Smooth muscle cell of the pulmonary artery (primary cell): ENCODE data around the gene FAM199X. TPM values are rescaled to one million over a fixed set of nuclear protein-coding genes. Genes with fewer than 3 reads are reported as not detected.

Experiments used
- total RNA-seq: library from RNA; depleted of rRNA; stranded (reverse); fragments of >200 nt; gene quantifications from 2 replicates; pipeline ENCODE4 v1.2.3, GENCODE V29; 2014

The FAM199X gene
- 19.5 and 22.0 TPM in 2 replicates for total RNA-seq

DNA sequence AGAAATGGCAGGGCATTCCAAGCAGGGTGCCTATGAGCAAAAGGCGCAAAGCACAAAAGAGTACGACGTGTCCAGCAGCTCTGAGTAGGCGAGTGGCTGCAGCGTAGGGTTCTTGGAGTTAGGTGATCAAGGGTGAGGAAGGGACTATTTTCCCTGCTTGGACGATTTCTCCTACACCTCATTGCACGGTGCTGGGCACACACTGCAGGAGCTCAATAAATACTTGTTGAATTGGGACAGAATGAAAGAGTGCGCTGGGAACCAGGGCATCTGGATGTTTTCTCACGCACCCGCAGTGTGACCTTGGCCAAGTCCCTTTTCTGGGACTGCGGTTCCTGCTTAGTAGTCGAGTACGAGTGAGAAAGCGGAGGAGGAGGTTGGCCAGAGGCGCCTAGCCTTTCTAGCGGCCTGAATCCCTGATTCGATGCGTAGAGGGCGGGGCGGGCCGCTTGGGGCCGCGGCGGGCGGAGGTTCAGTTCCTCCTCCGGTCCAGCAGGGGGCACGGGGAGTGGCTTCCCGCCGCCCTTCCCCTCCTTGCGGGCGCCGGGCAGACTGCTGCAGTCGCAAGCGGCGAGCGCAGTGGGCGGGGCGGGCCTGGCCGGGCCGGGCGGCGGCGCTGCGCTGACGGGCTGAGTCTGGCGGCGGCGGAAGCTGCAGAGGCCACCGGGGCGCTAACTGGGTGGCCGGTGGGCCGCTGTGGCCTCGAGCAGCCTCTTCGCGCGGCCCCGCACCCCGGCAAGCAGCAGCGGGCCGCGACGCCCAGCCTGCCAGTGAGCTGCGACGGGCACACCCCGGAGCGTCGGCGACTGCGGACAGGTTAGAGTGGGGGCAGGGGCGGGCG, at the start of gene FAM199X:
Gene FAM199X, plus strand, starts transcription at position 560 of the 841 bp plus-strand sequence. CDS start 333 bp downstream, outside the sequence.

DNA sequence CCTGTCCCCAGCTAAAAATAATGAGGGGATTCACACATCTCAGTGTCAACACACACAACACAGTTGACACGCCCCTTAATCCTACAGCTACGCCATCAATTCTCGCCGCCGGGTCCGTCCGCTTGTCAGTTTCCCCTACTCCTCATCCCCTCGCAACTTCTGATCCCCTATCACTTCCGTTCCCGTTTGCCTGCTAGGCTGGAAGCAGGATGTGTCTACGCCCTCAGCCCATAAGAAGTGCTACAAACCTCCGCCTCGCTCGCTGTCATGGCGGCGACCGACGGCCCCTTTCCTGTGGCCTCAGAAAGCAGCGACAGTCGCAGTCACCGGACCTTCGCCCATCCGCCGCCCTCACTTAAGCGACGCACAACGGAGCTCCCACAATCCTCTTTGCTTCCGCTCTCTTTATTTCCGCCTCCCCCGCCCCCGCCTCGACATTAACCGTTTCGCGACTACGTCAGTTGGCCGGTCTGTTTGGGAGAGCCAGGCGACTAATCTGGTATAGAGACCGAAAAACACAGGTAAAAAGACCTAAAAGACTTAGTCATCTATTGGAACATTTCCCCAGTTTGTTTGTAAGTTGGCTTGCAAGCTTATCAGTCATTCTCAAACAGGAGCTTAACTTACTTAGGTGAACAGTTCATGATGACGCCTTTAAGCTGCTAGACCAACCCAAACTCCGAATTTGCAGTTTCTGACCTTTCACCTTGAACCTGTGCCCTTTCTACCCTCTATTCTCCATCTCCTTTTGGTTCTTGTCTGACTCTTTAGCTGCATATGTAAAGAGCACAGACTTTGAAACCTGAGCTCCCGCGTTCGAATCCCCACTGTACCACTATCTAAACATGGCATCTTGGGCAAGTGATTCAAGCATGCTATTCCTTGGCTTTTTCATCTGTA, 9.4 kb upstream of the FAM199X start, which contains the start of gene SLC25A53:
Gene SLC25A53, minus strand, starts transcription at position 380 of the 900 bp plus-strand sequence. CDS start 51,752 bp downstream, outside the sequence.

Other genes with a start within 250 kb of the FAM199X start
- gene TMSB15B, start 203.8 kb upstream of the FAM199X start, total RNA-seq, result 1.3 and 1.5 TPM in 2 replicates
- not detected in 2 replicates for gene H2BW1, start 152.7 kb upstream of the FAM199X start, total RNA-seq
- not detected in 2 replicates for gene H2BW2, start 126.5 kb upstream of the FAM199X start, total RNA-seq
- gene TMSB15C, start 90.2 kb upstream of the FAM199X start, total RNA-seq, result 1.3 and 1.7 TPM in 2 replicates
- gene ZCCHC18, start 53.9 kb upstream of the FAM199X start, total RNA-seq, result 0.52 and 1.7 TPM in 2 replicates
- gene SLC25A53, start 9.4 kb upstream of the FAM199X start, total RNA-seq, result 12.6 and 16.4 TPM in 2 replicates
- gene ESX1, start 88.5 kb downstream of the FAM199X start, total RNA-seq, result not detected in 2 replicates